Activated CD8-positive, alpha-beta memory T cell treated with anti-CD3 and anti-CD28 coated beads, Interleukin-2, amount 50 U/mL, for 4 hours (primary cell): ENCODE data around the gene COL19A1.
"Not testable (repeated sequence)": the region's sequence is repeated elsewhere in the genome, so short reads cannot be mapped to it uniquely, and the experiment has no call there.

ENCODE experiments used
- DNase-seq: peaks from one replicate; pipeline ENCODE4 v3.0.0-alpha.2; 2020

The COL19A1 gene

DNA sequence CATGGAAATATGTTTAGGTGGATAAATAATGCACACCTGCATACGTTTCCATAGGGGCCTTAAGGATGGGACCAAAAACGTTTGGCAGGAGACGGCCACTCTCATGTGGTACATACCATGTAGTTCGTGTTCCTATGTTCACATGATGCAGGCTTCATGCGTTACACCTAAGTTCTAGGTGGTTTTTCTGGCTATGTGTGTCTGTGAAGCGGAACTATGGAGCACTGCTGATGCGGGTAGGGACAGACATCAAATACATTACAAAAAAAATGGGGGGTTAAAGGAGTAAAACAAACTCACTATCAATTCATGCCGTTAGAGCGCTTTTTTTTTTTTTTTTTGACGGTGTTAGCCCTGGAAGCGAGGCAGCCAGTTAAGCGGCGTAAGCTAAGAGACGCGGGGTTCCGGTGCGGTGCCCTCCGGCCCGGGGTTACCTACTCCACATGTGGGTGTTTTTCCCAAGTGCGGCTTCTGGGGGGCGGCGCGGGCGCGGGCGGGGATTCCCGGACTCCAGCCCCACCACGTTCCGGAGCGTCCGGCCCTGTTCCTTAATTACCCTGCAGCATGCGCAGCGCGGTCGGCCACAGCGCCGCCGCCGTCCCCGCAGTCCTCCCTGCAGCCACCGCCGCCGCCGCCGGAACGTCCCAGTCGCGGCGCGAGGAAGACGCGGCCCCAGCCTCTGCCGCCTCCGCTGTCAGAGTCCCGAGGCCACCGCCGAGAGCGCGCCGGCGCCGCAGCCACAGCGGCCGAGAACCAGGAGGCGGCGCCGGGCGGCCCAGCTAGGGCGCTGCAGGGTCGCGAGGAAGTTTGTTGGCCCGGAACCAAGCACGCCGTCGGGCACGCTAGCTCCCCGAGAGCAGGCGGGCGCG, 648 bp downstream of the COL19A1 start:
- DNase-seq, result peak; percentile 69

GRCh38 chr6:69867639-69867976, 1.3 kb downstream of the COL19A1 start:
- DNase-seq, result no peak

DNA sequence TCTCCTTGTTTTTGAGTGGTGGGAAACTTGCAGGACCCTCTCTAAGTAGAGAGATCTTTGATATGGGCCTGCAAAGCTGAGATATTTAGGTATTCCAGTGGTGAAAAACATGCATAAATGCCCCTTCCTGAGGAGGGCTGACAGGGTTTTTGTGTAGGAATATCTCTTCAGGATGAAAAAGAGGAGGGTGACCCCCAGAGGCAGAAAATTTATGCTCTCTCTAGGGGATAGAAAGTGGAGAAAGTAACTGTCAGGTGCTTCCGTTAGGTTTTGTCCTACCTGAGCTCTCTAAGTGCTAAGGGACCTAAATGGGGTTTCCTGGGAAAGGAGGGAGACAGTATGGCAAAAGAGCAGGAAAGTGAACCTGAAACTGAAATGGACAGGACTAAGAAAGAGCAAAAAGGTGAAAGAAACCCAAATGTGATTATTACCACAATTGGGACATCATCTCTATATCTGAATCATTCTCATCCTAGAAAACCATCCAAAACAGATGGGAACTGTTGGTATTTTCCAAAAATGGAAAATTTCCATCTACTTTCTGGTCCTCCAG, 2.0 kb downstream of the COL19A1 start:
- DNase-seq, result no peak

GRCh38 chr6:69868961-69869360, 2.6 kb downstream of the COL19A1 start:
- DNase-seq, result no peak

GRCh38 chr6:69871107-69871506, 4.8 kb downstream of the COL19A1 start:
- no peak for DNase-seq

- DNase-seq, result no peak
These were observed 6.9 kb downstream of the COL19A1 start for GRCh38 chr6:69873291-69873690.

- no peak for DNase-seq
These were observed 9.4 kb downstream of the COL19A1 start for GRCh38 chr6:69875715-69876114.

GRCh38 chr6:69878795-69879194, 12.4 kb downstream of the COL19A1 start:
- DNase-seq, result no peak

- DNase-seq, result no peak
These were observed 14.2 kb downstream of the COL19A1 start for GRCh38 chr6:69880601-69881000.

DNA sequence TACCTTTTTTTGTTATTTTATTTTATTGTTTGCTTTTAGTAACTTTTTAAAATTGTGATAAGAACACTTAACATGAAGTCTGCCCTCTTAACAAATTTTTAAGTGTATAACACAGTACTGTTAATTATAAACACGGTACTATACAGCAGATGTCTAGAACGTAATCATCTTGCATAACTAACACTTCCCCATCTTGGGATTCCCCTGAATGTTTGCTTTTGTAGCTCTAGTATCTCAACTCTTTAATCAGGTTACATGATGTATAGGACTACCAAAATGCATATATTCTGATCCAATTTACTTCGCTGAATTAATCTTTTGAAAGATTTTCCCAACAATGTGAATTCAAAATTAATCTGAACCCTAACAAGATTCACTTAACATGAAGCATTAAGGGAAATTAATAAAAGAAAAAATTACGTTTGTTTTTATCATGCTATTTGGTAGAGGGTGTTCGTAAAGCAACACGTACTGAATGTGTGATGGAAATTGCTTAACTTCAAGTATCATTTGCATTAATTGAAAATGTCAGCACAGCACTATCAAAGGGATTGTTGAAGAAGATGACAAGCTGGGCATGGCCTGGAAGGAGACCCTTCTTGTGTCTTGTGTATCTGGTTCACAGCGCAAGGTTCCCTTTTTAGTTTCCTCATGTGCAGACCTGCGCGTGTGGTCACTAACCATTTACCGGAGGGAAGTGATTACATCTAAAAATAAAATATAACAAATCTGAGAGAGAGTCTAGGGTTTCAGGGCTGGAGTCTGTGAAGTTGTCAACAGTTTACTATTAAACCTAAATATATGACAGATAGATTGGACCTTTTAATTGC, 15.2 kb downstream of the COL19A1 start:
- no peak for DNase-seq

DNA sequence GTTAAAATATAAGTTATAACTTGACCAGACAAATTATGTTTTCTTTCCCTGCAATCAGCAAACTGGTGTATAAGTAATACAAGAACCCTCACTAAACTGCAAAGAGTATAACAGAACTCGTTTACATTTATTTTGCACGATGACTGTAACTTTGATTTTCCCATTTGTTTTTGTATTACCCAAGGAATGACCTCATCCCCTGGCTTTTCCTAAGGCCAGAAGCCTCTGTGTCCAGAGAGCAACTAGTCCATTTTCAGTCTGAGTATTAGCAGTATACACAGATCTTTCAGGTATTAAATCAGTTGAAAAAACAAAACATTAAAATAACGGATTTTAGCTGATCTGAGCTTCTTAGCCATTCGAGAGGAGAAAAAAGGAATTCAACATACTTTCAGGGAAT, 17.2 kb downstream of the COL19A1 start:
- no peak for DNase-seq

DNA sequence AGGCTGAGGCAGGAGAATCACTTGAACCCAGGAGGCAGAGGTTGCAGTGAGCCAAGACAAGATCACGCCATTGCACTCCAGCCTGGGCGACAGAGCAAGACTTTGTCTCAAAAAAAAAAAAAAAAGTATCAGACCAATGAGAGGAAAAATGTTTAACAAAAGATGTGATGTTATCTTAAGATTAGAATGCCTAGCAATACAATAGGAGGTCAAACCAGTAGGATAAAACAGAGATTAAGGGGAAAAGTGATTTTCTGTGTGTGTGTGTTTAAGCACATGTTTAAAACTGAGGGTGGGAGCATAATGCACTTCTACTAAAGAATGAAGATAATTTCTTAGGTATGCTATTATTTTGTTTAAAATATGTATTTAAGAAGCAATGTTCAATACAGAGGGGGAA, 17.9 kb downstream of the COL19A1 start:
- DNase-seq, result no peak

- DNase-seq, result no peak
These were observed 20.7 kb downstream of the COL19A1 start for GRCh38 chr6:69887026-69887425.

- no peak for DNase-seq
These were observed 21.5 kb downstream of the COL19A1 start for GRCh38 chr6:69887714-69888345.

DNA sequence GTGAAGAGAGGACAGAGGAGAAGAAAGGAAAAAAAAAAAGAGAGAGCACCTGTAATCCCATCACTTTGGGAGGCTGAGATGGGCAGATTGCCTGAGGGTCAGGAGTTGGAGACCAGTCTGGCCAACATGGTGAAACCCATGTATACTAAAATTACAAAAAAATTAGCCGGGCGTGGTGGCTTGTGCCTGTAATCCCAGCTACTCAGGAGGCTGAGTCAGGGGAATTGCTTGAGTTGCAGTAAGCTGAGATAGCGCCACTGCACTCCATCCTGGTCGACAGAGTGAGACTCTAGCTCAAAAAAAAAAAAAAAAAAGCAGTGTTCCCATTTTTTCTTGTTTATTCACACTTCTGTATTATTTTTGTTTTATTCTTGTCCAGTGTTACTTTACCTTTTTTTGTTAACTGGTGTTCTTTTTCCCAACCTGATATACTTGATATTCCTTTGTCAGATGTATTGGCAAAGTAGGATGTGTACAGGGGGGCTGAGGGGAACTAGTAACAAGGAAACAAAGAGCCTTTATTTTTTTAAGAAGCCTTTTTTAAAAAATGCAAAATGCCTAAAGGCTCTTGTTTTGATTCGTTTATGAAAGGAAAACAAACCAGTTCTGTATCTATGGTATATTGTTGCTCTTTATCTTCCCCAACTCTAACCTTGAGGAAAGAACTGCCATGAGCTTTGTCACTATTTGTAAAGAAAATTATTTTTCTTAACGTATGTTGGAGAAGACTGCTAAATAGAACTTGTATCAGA, 22.3 kb downstream of the COL19A1 start:
- no peak for DNase-seq

- DNase-seq, result not testable (repeated sequence)
These were observed 23.0 kb downstream of the COL19A1 start for GRCh38 chr6:69889234-69889974.

GRCh38 chr6:69892561-69892960, 26.2 kb downstream of the COL19A1 start:
- not testable (repeated sequence) for DNase-seq

GRCh38 chr6:69893266-69893665, 26.9 kb downstream of the COL19A1 start:
- DNase-seq, result not testable (repeated sequence)

DNA sequence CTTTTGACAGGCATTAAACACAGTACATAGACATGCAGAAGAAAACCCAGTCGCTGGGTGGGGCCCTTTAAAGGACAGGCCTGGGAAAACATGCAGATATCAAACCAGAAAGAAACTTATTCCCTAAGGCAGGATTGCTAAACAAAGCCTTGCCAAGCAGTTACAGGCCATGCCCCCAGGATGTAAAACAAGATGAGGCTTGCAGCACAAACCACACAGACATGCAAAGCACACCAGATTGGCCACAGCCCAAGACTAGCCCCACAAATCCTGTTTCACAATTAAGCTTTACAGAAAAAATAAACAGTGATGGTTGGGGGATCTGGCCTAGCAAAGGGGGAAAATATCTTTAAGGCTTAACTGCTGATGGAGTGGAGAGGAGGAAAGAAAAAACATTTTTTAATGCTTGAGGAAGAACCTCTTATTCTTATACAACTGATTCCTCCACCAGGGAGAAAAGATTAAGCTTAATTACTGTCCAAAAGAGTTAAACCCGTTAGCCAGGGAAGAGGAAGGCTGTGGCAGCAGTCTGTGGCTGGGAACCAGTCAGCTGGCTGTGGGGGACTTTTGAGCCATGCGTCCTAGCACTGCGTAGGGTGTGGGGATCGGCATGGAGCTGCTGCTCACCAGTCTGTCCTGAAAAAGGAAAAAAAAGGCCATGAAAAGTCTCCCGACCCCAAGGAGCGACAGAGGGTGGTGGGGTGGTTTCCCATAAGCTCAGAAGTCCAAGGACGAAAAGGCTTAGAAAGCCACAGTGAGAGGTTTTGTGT, 28.4 kb downstream of the COL19A1 start:
- DNase-seq, result no peak

- no peak for DNase-seq
These were observed 29.0 kb downstream of the COL19A1 start for GRCh38 chr6:69895396-69895795.

DNA sequence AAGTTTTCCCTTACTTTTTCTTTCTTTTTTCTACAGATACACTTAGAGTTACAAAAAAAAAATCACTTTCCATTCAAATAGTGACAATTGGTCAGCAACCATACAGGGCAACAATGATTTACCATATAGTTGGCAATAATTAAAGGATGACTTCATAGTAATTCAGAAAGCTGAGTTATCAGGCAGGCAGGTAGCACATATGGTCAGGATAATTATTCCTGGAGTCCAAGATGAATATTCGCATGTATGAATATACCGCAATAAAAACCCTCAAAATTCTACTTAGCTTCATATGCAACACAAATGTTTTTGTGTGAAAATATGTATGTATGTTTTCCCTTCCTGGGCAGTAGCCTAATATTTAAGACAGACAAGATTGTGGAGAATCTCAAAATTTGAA, 34.5 kb downstream of the COL19A1 start:
- no peak for DNase-seq
